GM19372 (cell line): ENCODE measurements around the gene HRC.
"Not testable (repeated sequence)": the region's sequence is repeated elsewhere in the genome, so short reads cannot be mapped to it uniquely, and the experiment has no call there.

Experiments used
- ATAC-seq: cut with Tn5 transposase; IDR thresholded peaks from one replicate; pipeline ENCODE4 v1.9.1; 2021; ENCODE audit warnings: mild to moderate bottlenecking, low read depth, moderate library complexity; ENCODE audit not compliant: unreplicated experiment

HRC gene

GRCh38 chr19:49140951-49141350 lies 14.2 kb downstream of the HRC start:
- no peak for ATAC-seq

GRCh38 chr19:49136771-49137171 lies 18.4 kb downstream of the HRC start:
- no peak for ATAC-seq

DNA sequence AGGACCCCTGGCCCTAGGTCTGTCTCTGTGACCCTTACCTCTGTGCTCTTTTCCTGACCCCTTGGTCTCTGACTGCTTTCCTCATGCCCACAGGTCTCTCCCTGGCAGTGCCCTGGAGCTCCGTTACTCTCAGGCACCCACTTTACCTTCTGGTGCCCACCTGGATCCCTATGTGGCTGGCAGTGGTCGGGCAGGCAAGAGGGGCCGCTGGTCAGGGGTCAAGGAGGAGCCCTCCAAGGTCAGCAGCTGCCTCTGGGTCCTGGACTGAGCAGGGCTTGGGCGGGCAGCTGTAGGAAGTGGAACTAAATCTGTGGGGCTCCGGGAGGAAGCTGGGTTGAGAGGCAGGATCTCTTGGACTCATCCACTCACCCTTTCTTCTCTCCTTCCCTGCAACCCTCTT lies 19.5 kb downstream of the HRC start:
- no peak for ATAC-seq

DNA sequence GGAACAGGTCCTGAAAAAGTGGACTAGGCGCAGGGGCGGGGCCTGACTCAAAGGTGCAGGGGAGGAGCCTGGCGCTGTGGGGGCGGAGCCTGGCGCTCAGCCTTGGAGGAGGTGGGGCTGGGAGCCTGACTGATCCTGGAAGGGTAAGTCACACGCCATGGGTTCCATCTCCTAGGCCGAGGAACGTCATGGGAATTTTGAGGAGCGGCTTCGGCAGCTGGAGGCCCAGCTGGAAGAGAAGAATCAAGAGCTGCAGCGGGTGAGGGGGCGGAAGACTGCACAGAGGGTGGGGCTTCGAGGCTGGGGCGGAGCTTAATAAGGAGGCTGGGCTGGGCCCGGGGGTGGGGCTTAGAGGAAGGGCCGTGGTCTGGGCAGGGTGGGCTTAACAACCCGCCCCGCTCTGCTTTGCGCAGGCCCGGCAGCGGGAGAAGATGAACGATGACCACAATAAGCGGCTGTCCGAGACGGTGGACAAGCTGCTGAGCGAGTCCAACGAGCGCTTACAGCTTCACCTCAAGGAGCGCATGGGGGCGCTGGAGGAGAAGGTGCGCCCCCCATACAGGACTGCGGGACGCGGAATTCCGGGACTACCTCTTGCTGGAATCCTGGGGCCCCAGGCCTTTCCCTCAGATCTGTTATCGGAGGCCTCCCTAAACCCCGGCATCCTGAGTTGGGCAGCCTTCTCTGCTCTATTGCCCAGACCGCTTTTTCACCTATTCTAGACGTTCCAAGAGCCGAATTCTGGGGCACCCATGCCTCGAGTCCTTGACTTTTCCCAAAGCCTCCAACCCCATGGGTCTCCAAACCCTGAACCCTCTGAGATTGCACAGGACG lies 21.4 kb downstream of the HRC start:
- ATAC-seq: no peak

DNA sequence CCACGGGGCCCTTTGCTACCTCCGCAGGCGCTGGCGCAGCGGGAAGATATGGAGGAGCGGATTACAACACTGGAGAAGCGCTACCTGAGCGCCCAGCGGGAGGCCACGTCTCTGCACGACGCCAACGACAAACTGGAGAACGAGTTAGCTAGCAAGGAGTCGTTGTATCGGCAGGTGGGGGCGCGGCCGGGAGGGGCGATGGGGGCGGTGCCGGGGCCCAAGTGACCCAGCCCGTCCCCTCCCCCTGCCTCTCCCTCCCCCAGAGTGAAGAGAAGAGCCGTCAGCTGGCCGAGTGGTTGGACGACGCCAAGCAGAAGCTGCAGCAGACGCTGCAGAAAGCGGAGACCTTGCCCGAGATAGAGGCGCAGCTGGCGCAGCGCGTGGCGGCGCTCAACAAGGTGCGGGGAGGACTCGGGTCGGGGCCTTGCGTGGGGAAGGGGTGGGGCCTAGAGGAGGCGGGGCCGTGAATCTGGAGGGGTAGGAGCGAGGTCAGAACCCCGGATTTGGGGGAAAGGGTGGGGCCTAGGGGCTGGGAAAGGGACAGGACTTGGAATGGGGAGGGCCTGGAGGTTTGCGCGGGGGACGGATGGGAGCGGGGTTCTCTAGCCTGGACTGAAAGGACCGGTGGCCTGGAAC lies 22.1 kb downstream of the HRC start:
- ATAC-seq: no peak

DNA sequence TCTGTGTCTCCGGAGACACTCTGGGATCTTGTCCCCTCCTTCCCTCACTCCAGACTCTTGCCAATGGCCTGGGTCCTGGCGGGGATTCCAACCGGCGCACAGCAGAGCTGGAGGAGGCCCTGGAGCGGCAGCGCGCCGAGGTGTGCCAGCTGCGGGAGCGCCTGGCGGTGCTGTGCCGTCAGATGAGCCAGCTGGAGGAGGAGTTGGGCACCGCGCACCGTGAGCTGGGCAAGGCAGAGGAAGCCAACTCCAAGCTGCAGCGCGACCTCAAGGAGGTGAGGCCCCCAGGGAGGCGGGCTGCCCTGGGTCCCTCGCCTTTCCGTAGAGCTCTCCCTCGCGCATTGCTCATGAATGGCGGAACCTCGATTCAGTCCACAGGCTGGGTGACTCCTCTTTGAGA lies 24.9 kb downstream of the HRC start:
- no peak for ATAC-seq

- no peak for ATAC-seq
These were observed 26.0 kb downstream of the HRC start for GRCh38 chr19:49129238-49129583.

DNA sequence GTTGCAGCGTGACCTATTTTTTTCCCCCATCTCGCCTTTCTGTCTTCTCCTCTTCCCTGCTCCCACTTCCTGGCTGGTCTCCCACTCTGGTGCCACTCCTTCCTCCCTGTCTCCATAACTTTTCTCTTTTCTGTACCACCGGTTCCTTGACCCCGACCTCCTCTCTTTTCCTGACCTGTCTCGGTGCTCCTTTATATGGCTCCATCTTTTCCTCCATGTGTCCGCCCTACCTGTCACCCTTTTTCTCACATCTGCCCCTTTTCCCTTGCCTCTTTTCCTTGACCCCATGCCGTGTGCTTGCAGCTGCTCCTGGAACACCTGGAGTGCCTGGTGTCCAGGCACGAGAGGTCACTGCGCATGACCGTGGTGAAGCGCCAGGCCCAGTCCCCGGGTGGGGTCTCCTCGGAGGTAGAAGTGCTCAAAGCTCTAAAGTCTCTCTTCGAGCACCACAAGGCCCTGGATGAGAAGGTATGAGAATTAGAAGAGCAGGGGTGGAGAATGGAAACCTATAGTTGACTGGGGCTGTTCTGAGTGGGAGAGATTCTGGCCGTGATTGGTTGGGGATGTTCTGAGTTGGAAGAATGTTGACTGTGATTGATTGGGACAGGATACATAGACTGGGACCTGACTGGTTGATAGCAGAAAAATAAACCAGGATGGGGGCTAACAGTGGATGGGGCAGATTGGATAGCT lies 26.5 kb downstream of the HRC start:
- ATAC-seq: no peak

GRCh38 chr19:49127674-49128544 lies 27.3 kb downstream of the HRC start:
- peak; percentile 86 for ATAC-seq

- ATAC-seq: not testable (repeated sequence)
These were observed 28.0 kb downstream of the HRC start for GRCh38 chr19:49127225-49127624.

DNA sequence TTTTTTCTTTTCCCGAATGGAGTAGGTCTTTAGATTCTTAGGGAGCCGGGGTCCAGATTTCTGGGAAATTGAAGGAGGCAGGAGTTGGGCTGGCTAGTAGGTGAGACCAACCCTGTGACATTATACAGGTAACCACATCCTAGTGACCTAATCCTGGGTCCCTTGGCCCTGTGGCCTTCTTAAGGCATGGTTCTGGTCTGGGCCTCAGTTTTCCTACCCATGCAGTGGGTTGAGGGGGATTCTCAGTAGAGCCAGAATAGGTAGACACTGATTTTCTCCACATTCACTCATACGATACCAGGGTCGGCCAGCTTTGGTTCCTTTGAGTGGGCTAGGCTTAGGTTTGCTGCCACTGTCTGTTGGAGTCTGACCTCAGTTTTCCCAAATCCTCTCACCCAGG lies 28.6 kb downstream of the HRC start:
- ATAC-seq: no peak

- no peak for ATAC-seq
These were observed 30.0 kb downstream of the HRC start for GRCh38 chr19:49125025-49125731.

GRCh38 chr19:49123285-49123684 lies 31.9 kb downstream of the HRC start:
- ATAC-seq: not testable (repeated sequence)

DNA sequence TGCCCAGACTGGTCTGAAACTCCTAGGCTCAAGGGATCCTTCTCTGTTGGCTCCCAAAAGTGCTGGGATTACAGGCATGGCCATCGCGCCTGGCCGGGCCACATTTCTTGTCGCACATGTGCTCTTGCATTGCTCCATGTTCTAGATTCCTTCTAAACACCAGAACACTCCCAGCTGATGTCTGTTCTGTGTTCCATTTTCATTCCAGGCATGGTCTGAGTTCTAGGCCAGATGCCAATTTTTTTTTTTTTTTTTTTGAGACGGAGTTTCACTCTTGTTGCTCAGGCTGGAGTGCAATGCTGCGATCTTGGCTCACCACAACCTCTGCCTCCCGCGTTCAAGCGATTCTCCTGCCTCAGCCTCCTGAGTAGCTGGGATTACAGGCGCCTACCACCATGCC lies 33.4 kb downstream of the HRC start:
- ATAC-seq: not testable (repeated sequence)

- ATAC-seq: no peak
These were observed 34.3 kb downstream of the HRC start for GRCh38 chr19:49120868-49121267.

- ATAC-seq: no peak
These were observed 34.9 kb downstream of the HRC start for GRCh38 chr19:49120325-49120683.

GRCh38 chr19:49119411-49120324 lies 35.5 kb downstream of the HRC start, which contains the start of gene PPFIA3:
Gene PPFIA3, plus strand, starts transcription at chr19:49119544. Its CDS starts 8,330 bp downstream, at chr19:49127874.
- ATAC-seq: no peak

GRCh38 chr19:49118565-49119410 lies 36.4 kb downstream of the HRC start, which contains the start of gene C19orf73:
Gene C19orf73, minus strand, starts transcription at chr19:49119143. Its CDS starts 121 bp downstream, at chr19:49119022.
- ATAC-seq: peak; percentile 80
